Measurements from ENCODE around the gene KIF5B.
"Not testable (repeated sequence)": the region's sequence is repeated elsewhere in the genome, so short reads cannot be mapped to it uniquely, and the experiment has no call there.

Gene KIF5B

GRCh38 chr10:32007026-32007425 is 49.2 kb downstream of the KIF5B start:
- Mint-ChIP-seq H3K4me3 (no peak overlapping the region), H3K4me1 (ENCODE audit: low read depth) (peaks cover 13% of the 10 kb centered on the region), H3K27me3 (no peaks in the 10 kb centered on the region), H3K27ac (peak overlapping the region; percentile 75), H3K36me3 (ENCODE audit: low read depth) (peaks cover 57% of the 10 kb centered on the region), H3K9me3 (no peaks in the 10 kb centered on the region)
- DNase-seq: no peak

DNA sequence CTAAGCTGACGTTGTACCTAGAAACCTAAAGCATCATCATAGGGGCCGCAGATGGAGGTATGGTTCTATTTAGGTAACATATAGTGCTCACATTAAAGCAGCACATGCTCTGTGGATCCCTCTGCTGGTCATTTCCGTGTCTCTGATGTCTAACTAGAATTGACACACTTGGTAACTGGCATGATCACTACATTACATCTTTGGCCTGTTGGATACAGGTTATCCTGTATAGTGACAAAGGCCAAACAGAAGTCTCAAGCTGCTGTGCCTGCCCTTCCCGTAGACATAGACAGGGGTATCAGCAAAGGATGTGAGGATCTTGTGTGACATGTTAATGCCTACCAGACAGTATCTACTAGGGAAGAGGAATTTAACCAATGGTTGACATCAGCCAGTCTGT is 51.2 kb downstream of the KIF5B start:
- peaks cover 37% of the 10 kb centered on the region for H3K36me3 Mint-ChIP-seq (ENCODE audit: low read depth)
- H3K4me3 Mint-ChIP-seq: no peak overlapping the region
- H3K4me1 Mint-ChIP-seq (ENCODE audit: low read depth): peaks cover 13% of the 10 kb centered on the region
- no peaks in the 10 kb centered on the region for H3K27me3 Mint-ChIP-seq
- no peaks in the 10 kb centered on the region for H3K9me3 Mint-ChIP-seq
- H3K27ac Mint-ChIP-seq: peak overlapping the region; percentile 48
- no peak for DNase-seq

DNA sequence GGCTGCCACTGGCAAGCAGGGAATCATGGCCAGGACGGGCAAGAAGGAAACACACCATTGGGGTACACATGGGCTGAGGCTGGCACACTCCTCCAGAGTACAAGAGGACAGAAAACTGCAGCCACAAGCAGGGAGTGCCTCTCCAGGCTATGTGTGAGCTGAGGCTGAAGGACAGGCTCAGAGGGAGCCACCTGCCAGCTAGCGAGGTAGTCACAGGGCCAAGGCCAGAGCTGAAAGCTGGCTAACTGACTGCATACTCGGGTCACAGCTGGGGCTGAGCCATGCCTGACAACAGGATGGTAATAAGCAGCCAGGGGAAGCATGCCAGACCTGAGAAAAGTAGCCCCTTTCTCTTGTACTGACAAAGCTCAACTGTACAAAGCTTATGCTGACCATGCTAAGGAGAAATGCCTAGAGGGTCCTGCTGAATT is 52.0 kb downstream of the KIF5B start:
- H3K27me3 Mint-ChIP-seq: no peaks in the 10 kb centered on the region
- no peak overlapping the region for H3K4me3 Mint-ChIP-seq
- DNase-seq: no peak
- H3K4me1 Mint-ChIP-seq (ENCODE audit: low read depth): peaks cover 13% of the 10 kb centered on the region
- no peaks in the 10 kb centered on the region for H3K9me3 Mint-ChIP-seq
- peak overlapping the region; percentile 83 for H3K27ac Mint-ChIP-seq
- peaks cover 30% of the 10 kb centered on the region for H3K36me3 Mint-ChIP-seq (ENCODE audit: low read depth)

- Mint-ChIP-seq H3K4me3 (no peak overlapping the region), H3K36me3 (ENCODE audit: low read depth) (peaks cover 16% of the 10 kb centered on the region), H3K27ac (peak overlapping the region; percentile 64), H3K9me3 (no peaks in the 10 kb centered on the region), H3K4me1 (ENCODE audit: low read depth) (peaks cover 13% of the 10 kb centered on the region), H3K27me3 (no peaks in the 10 kb centered on the region)
- DNase-seq: no peak
These were observed 53.7 kb downstream of the KIF5B start for GRCh38 chr10:32002531-32002930.

- H3K27ac Mint-ChIP-seq: no peak overlapping the region
- no peak for DNase-seq
These were observed 55.3 kb downstream of the KIF5B start for GRCh38 chr10:32000937-32001336.

DNA sequence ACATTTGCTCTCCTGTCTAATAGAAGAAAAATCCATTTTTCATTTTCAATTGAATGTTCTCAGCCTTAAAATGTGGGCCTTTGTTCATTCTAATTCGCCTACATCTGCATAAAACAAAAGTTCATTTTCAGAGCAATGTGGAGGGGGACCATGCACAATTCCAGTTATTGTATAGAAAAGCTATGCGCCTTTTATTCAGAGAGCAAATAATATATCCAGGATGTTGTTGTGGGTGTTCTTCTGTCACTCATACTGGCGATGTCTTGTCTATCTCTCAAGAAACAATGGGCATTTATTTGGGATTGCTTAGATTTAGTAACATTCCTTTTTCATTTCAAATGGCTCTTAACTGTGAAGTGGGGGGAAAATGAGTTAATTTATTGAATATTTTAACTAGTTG is 56.4 kb downstream of the KIF5B start:
- Mint-ChIP-seq H3K4me1 (ENCODE audit: low read depth) (peaks cover 9% of the 10 kb centered on the region), H3K36me3 (ENCODE audit: low read depth) (no peaks in the 10 kb centered on the region), H3K27ac (no peak overlapping the region), H3K9me3 (no peaks in the 10 kb centered on the region), H3K4me3 (no peak overlapping the region), H3K27me3 (no peaks in the 10 kb centered on the region)
- DNase-seq: no peak

More at GRCh38 chr10:32000937-32001336, 55.3 kb downstream of the KIF5B start:
- Mint-ChIP-seq H3K27me3 (no peaks in the 10 kb centered on the region), H3K9me3 (no peaks in the 10 kb centered on the region), H3K4me1 (ENCODE audit: low read depth) (peaks cover 9% of the 10 kb centered on the region), H3K4me3 (no peak overlapping the region), H3K36me3 (ENCODE audit: low read depth) (peaks cover 8% of the 10 kb centered on the region)

DNA sequence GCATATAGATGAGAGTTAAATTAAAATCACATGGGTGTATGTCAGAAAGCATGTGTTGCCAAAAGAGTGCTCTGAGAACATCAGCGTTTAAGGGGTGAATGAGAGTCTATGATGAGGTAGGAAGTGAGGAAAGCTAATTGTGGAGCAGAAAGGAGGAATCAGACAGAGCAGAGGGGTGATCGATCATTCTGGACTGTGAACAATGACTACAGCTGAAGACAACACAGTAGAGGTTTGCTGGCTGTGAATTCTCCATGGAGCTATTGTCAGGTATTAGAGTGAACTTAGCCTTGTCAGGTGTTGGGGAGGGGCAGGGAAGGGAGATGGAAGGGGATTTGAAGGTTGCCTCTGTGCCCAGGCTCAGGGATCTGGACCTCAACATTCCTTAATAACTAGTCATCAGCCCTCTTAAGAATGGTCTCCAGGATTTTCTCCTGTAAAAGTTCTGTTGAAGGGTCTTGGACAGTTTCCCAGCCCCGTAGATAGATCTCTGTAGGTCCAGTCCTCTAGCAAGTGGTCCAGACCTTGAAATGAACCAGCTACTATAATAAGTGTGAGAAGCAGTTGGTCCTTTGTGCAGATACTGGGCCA is 57.1 kb downstream of the KIF5B start:
- peaks cover 9% of the 10 kb centered on the region for H3K4me1 Mint-ChIP-seq (ENCODE audit: low read depth)
- no peaks in the 10 kb centered on the region for H3K36me3 Mint-ChIP-seq (ENCODE audit: low read depth)
- H3K4me3 Mint-ChIP-seq: no peak overlapping the region
- no peak overlapping the region for H3K27ac Mint-ChIP-seq
- no peaks in the 10 kb centered on the region for H3K9me3 Mint-ChIP-seq
- no peaks in the 10 kb centered on the region for H3K27me3 Mint-ChIP-seq
- DNase-seq: no peak

GRCh38 chr10:31994926-31995325 is 61.3 kb downstream of the KIF5B start:
- no peaks in the 10 kb centered on the region for H3K27me3 Mint-ChIP-seq
- H3K9me3 Mint-ChIP-seq: no peaks in the 10 kb centered on the region
- H3K4me3 Mint-ChIP-seq: no peak overlapping the region
- no peak overlapping the region for H3K27ac Mint-ChIP-seq
- H3K4me1 Mint-ChIP-seq (ENCODE audit: low read depth): no peaks in the 10 kb centered on the region
- no peaks in the 10 kb centered on the region for H3K36me3 Mint-ChIP-seq (ENCODE audit: low read depth)
- DNase-seq: no peak

GRCh38 chr10:31990937-31991336 is 65.3 kb downstream of the KIF5B start:
- Mint-ChIP-seq H3K27me3 (no peaks in the 10 kb centered on the region), H3K4me3 (no peak overlapping the region), H3K27ac (no peak overlapping the region), H3K36me3 (ENCODE audit: low read depth) (no peaks in the 10 kb centered on the region), H3K9me3 (no peaks in the 10 kb centered on the region), H3K4me1 (ENCODE audit: low read depth) (no peaks in the 10 kb centered on the region)
- DNase-seq: no peak

DNA sequence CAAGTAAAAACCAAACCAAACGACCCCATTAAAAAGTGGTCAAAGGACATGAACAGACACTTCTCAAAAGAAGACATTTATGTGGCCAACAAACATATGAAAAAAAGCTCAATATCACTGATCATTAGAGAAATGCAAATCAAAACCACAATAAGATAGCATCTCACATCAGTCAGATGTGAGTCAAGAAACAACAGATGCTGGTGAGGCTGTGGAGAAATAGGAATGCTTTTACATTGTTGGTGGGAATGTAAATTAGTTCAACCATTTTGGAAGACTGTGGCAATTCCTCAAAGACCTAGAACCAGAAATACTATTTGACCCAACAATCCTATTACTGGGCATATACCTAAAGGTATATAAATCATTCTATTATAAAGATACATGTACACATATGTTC is 68.4 kb downstream of the KIF5B start:
- not testable (repeated sequence) for H3K4me3 Mint-ChIP-seq; H3K4me1 Mint-ChIP-seq (ENCODE audit: low read depth); H3K36me3 Mint-ChIP-seq (ENCODE audit: low read depth); H3K27ac Mint-ChIP-seq; H3K27me3 Mint-ChIP-seq; H3K9me3 Mint-ChIP-seq; DNase-seq

GRCh38 chr10:31982111-31982510 is 74.1 kb downstream of the KIF5B start:
- Mint-ChIP-seq H3K9me3 (peaks cover 4% of the 10 kb centered on the region), H3K4me3 (no peak overlapping the region), H3K4me1 (ENCODE audit: low read depth) (peaks cover 10% of the 10 kb centered on the region), H3K27ac (no peak overlapping the region), H3K36me3 (ENCODE audit: low read depth) (no peaks in the 10 kb centered on the region), H3K27me3 (no peaks in the 10 kb centered on the region)
- DNase-seq: no peak

- Mint-ChIP-seq H3K4me3 (no peak overlapping the region), H3K4me1 (ENCODE audit: low read depth) (peaks cover 19% of the 10 kb centered on the region), H3K27ac (no peak overlapping the region), H3K9me3 (peaks cover 4% of the 10 kb centered on the region), H3K27me3 (no peaks in the 10 kb centered on the region), H3K36me3 (ENCODE audit: low read depth) (no peaks in the 10 kb centered on the region)
- DNase-seq: no peak
These were observed 75.8 kb downstream of the KIF5B start for GRCh38 chr10:31980471-31980870.

GRCh38 chr10:31979071-31979470 is 77.2 kb downstream of the KIF5B start:
- not testable (repeated sequence) for H3K36me3 Mint-ChIP-seq (ENCODE audit: low read depth); DNase-seq; H3K4me3 Mint-ChIP-seq; H3K9me3 Mint-ChIP-seq; H3K27ac Mint-ChIP-seq; H3K27me3 Mint-ChIP-seq
- H3K4me1 Mint-ChIP-seq (ENCODE audit: low read depth): peaks cover 26% of the 10 kb centered on the region

GRCh38 chr10:31978156-31978483 is 78.1 kb downstream of the KIF5B start:
- Mint-ChIP-seq H3K36me3 (ENCODE audit: low read depth) (no peaks in the 10 kb centered on the region), H3K9me3 (peaks cover 4% of the 10 kb centered on the region), H3K27me3 (no peaks in the 10 kb centered on the region), H3K27ac (no peak overlapping the region), H3K4me3 (no peak overlapping the region), H3K4me1 (ENCODE audit: low read depth) (peaks cover 26% of the 10 kb centered on the region)
- DNase-seq: no peak

DNA sequence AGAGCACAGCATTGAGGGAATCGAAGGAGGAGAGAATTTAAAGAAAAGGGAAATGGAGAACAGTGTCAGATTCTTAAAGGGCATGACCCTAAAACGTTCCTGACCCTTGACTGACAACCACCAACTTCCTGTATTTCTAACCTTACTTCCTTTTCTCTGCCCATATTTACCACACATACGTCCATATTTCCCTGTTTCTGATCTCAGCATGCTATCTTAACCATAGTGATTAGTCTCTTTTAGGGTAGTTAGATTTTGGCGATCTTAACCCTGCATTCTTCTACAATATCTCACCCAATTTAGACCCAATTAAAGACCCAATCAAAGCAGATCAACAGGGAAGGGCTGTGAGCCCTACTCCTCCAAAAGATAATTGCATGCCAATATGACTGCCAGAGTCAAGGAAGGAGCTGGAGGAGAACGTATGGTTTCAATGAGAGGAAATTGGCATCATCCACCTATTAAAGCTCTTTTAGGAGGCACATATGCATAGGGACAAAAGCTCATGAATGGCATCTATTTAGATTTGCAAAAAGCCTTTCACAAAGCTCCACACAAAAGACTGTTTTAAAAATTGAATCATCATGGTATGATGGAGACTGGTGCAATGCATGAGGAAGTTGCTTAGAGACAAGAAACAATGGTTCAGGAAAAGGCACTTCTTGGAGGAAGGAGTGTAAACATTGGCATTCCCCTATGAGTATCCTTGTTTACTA is 78.6 kb downstream of the KIF5B start:
- peaks cover 4% of the 10 kb centered on the region for H3K9me3 Mint-ChIP-seq
- no peak for DNase-seq
- no peaks in the 10 kb centered on the region for H3K27me3 Mint-ChIP-seq
- H3K4me1 Mint-ChIP-seq (ENCODE audit: low read depth): peaks cover 26% of the 10 kb centered on the region
- no peak overlapping the region for H3K4me3 Mint-ChIP-seq
- no peak overlapping the region for H3K27ac Mint-ChIP-seq
- no peaks in the 10 kb centered on the region for H3K36me3 Mint-ChIP-seq (ENCODE audit: low read depth)

All from activated T-cell treated with anti-CD3 and anti-CD28 coated beads, Interleukin-2, amount 50 U/mL, for 24 hours (primary cell).